HEK293 (cell line): ENCODE measurements around the gene USP33.

Source experiments
- MEIS1 ChIP-seq: sonication (generic); formaldehyde crosslinking; IDR thresholded peaks from 2 replicates; pipeline ENCODE4 v1.8.1; 2022; ENCODE audit warnings: missing genetic modification reagents, mild to moderate bottlenecking, borderline replicate concordance
- SP7 ChIP-seq: fragments of 450-650 bp; formaldehyde crosslinking; IDR thresholded peaks from 2 replicates; pipeline ENCODE4 v1.5.1; 2016; ENCODE audit warnings: missing biosample characterization, missing genetic modification characterization
- YY1 ChIP-seq: fragments of 450-650 bp; formaldehyde crosslinking; IDR thresholded peaks from 2 replicates; pipeline ENCODE4 v1.5.1; 2018; ENCODE audit warnings: missing biosample characterization, missing genetic modification characterization
- ZFP3 ChIP-seq: fragments of 450-650 bp; formaldehyde crosslinking; IDR thresholded peaks from 2 replicates; pipeline ENCODE4 v1.5.1; 2016; ENCODE audit warnings: low read depth, missing biosample characterization, missing genetic modification characterization
- ZNF146 ChIP-seq: fragments of 450-650 bp; formaldehyde crosslinking; IDR thresholded peaks from 2 replicates; pipeline ENCODE4 v1.5.1; 2016; ENCODE audit warnings: missing biosample characterization, missing genetic modification characterization
- ZNF433 ChIP-seq: fragments of 450-650 bp; formaldehyde crosslinking; IDR thresholded peaks from 2 replicates; pipeline ENCODE4 v1.5.1; 2016; ENCODE audit warnings: missing biosample characterization, missing genetic modification characterization, low read depth
- TF ChIP-seq, protein P1 (sequence below): fragments of 450-650 bp; formaldehyde crosslinking; IDR thresholded peaks from 2 replicates; pipeline ENCODE4 v1.5.1; 2016; ENCODE audit warnings: missing biosample characterization, missing genetic modification characterization
- TF ChIP-seq, protein P2 (sequence below): fragments of 450-650 bp; formaldehyde crosslinking; IDR thresholded peaks from 2 replicates; pipeline ENCODE4 v1.5.1; 2016; ENCODE audit warnings: missing biosample characterization, missing genetic modification characterization

DNA sequence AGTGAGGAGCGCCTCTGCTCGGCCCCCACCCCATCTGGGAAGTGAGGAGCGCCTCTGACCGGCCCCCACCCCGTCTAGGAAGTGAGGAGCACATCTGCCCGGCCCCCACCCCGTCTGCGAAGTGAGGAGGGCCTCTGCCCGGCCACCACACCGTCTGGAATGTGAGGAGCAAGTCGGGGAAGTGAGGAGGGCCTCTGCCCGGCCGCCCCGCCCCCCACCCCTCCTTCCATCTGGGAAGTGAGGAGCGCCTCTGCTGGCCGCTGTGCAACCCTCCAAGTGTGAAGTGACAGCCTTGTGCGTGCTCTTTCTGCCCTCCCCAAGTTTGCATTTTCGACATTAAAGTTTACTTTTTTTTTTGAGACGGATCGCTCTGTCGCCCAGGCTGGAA, 72.1 kb downstream of the USP33 start:
- no peak for TF ChIP-seq ZNF146 (tag by site-specific recombination)
- TF ChIP-seq, protein P1, sequence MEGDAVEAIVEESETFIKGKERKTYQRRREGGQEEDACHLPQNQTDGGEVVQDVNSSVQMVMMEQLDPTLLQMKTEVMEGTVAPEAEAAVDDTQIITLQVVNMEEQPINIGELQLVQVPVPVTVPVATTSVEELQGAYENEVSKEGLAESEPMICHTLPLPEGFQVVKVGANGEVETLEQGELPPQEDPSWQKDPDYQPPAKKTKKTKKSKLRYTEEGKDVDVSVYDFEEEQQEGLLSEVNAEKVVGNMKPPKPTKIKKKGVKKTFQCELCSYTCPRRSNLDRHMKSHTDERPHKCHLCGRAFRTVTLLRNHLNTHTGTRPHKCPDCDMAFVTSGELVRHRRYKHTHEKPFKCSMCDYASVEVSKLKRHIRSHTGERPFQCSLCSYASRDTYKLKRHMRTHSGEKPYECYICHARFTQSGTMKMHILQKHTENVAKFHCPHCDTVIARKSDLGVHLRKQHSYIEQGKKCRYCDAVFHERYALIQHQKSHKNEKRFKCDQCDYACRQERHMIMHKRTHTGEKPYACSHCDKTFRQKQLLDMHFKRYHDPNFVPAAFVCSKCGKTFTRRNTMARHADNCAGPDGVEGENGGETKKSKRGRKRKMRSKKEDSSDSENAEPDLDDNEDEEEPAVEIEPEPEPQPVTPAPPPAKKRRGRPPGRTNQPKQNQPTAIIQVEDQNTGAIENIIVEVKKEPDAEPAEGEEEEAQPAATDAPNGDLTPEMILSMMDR (tag by site-specific recombination) = no peak
- no peak for TF ChIP-seq SP7
- no peak for TF ChIP-seq ZFP3 (tag by site-specific recombination)
- no peak for TF ChIP-seq MEIS1 (CRISPR knock-in tag)
- TF ChIP-seq, protein P2, sequence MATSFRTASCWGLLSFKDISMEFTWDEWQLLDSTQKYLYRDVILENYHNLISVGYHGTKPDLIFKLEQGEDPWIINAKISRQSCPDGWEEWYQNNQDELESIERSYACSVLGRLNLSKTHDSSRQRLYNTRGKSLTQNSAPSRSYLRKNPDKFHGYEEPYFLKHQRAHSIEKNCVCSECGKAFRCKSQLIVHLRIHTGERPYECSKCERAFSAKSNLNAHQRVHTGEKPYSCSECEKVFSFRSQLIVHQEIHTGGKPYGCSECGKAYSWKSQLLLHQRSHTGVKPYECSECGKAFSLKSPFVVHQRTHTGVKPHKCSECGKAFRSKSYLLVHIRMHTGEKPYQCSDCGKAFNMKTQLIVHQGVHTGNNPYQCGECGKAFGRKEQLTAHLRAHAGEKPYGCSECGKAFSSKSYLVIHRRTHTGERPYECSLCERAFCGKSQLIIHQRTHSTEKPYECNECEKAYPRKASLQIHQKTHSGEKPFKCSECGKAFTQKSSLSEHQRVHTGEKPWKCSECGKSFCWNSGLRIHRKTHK (tag by site-specific recombination) = no peak
- no peak for TF ChIP-seq ZNF433
- no peak for TF ChIP-seq YY1
